ENCODE results near the gene PRRT1B.

GRCh38 chr9:131583836-131584555 lies 38.7 kb downstream of the PRRT1B start:
- no peak for TF ChIP-seq CTCF (conservative IDR thresholded peaks at IDR 0.05; ENCODE audit: low read depth, low read length)
- no peak for TF ChIP-seq EZH2 (IDR thresholded peaks at IDR 0.05; ENCODE audit: borderline replicate concordance, low read depth, low read length, poor library complexity, severe bottlenecking)
